GM19043 (cell line): ENCODE results near the gene CARD11.

Source experiments
- ATAC-seq: cut with Tn5 transposase; IDR thresholded peaks from one replicate; pipeline ENCODE4 v1.9.1; 2021; ENCODE audit warnings: low read depth; ENCODE audit not compliant: unreplicated experiment

CARD11 gene

GRCh38 chr7:2913760-2914387, 129.8 kb downstream of the CARD11 start:
- no peak for ATAC-seq

GRCh38 chr7:2912684-2913439, 130.8 kb downstream of the CARD11 start:
- ATAC-seq = no peak

GRCh38 chr7:2911466-2911865, 132.2 kb downstream of the CARD11 start:
- ATAC-seq = no peak

- no peak for ATAC-seq
Observed at GRCh38 chr7:2909471-2910039, 134.1 kb downstream of the CARD11 start.

GRCh38 chr7:2909043-2909442, 134.6 kb downstream of the CARD11 start:
- no peak for ATAC-seq

- no peak for ATAC-seq
Observed at GRCh38 chr7:2908103-2908683, 135.5 kb downstream of the CARD11 start.

- ATAC-seq = no peak
Observed at GRCh38 chr7:2906197-2906931, 137.3 kb downstream of the CARD11 start.

- no peak for ATAC-seq
Observed at GRCh38 chr7:2905500-2905899, 138.2 kb downstream of the CARD11 start.

- ATAC-seq = no peak
Observed at GRCh38 chr7:2905027-2905426, 138.6 kb downstream of the CARD11 start.

- no peak for ATAC-seq
Observed at GRCh38 chr7:2904202-2904601, 139.5 kb downstream of the CARD11 start.

GRCh38 chr7:2903682-2904162, 139.9 kb downstream of the CARD11 start:
- no peak for ATAC-seq

GRCh38 chr7:2897023-2897422, 146.6 kb downstream of the CARD11 start:
- no peak for ATAC-seq

- no peak for ATAC-seq
Observed at GRCh38 chr7:2896131-2896530, 147.5 kb downstream of the CARD11 start.

GRCh38 chr7:2894118-2894940, 149.3 kb downstream of the CARD11 start:
- peak; percentile 64 for ATAC-seq

- no peak for ATAC-seq
Observed at GRCh38 chr7:2893411-2893861, 150.2 kb downstream of the CARD11 start.

- ATAC-seq = no peak
Observed at GRCh38 chr7:2892549-2892948, 151.1 kb downstream of the CARD11 start.

GRCh38 chr7:2887816-2888215, 155.9 kb downstream of the CARD11 start:
- ATAC-seq = no peak

- no peak for ATAC-seq
Observed at GRCh38 chr7:2886900-2887299, 156.8 kb downstream of the CARD11 start.

- no peak for ATAC-seq
Observed at GRCh38 chr7:2886391-2886790, 157.3 kb downstream of the CARD11 start.

- ATAC-seq = no peak
Observed at GRCh38 chr7:2884161-2884560, 159.5 kb downstream of the CARD11 start.
